ENCODE measurements around the gene ZNF430.

Gene ZNF430

GRCh38 chr19:21052902-21053301, 32.4 kb downstream of the ZNF430 start:
- no peak for ATAC-seq
- no peak for TF ChIP-seq TSHZ2 (CRISPR knock-in tag; IDR thresholded peaks at IDR 0.05)
- no peak for TF ChIP-seq SNAI2 (CRISPR knock-in tag; IDR thresholded peaks at IDR 0.05)

- no peak for ATAC-seq
- TF ChIP-seq PPARA (CRISPR knock-in tag; IDR thresholded peaks at IDR 0.05; ENCODE audit: borderline replicate concordance) (no peak), ZC3H10 (CRISPR knock-in tag; IDR thresholded peaks at IDR 0.05) (no peak)
Observed at GRCh38 chr19:21065336-21065735, 44.9 kb downstream of the ZNF430 start.

GRCh38 chr19:21082011-21082975, 61.8 kb downstream of the ZNF430 start, which contains the start of gene ZNF714:
ZNF714 (plus strand) TSS chr19:21082203; CDS start chr19:21098269, 16,066 bp downstream.
- TF ChIP-seq BACH2 (CRISPR knock-in tag; IDR thresholded peaks at IDR 0.05; ENCODE audit: borderline replicate concordance) (no peak), PPARA (CRISPR knock-in tag; IDR thresholded peaks at IDR 0.05; ENCODE audit: borderline replicate concordance) (no peak), TSHZ2 (CRISPR knock-in tag; IDR thresholded peaks at IDR 0.05) (no peak), GLIS3 (CRISPR knock-in tag; IDR thresholded peaks at IDR 0.05) (no peak), ISL1 (CRISPR knock-in tag; IDR thresholded peaks at IDR 0.05) (no peak), ZFP3 (CRISPR knock-in tag; IDR thresholded peaks at IDR 0.05) (no peak), CSRNP3 (CRISPR knock-in tag; IDR thresholded peaks at IDR 0.05) (no peak), TCF4 (CRISPR knock-in tag; IDR thresholded peaks at IDR 0.05; ENCODE audit: borderline replicate concordance) (no peak), ZFP30 (CRISPR knock-in tag; IDR thresholded peaks at IDR 0.05) (no peak), CSDC2 (CRISPR knock-in tag; IDR thresholded peaks at IDR 0.05) (no peak)
- peak; percentile 99 for ATAC-seq

- ATAC-seq = no peak
- TF ChIP-seq BACH2 (CRISPR knock-in tag; IDR thresholded peaks at IDR 0.05; ENCODE audit: borderline replicate concordance) (no peak), ZFP30 (CRISPR knock-in tag; IDR thresholded peaks at IDR 0.05) (no peak), CSRNP3 (CRISPR knock-in tag; IDR thresholded peaks at IDR 0.05) (no peak), ESRRG (CRISPR knock-in tag; IDR thresholded peaks at IDR 0.05) (no peak), PPARA (CRISPR knock-in tag; IDR thresholded peaks at IDR 0.05; ENCODE audit: borderline replicate concordance) (no peak), ZFP3 (CRISPR knock-in tag; IDR thresholded peaks at IDR 0.05) (no peak), ARNTL (CRISPR knock-in tag; IDR thresholded peaks at IDR 0.05; ENCODE audit: borderline replicate concordance, low read depth) (no peak), ZNF8 (CRISPR knock-in tag; IDR thresholded peaks at IDR 0.05) (no peak), ZNF70 (CRISPR knock-in tag; IDR thresholded peaks at IDR 0.05) (no peak), PATZ1 (CRISPR knock-in tag; IDR thresholded peaks at IDR 0.05; ENCODE audit: borderline replicate concordance) (no peak), CSDC2 (CRISPR knock-in tag; IDR thresholded peaks at IDR 0.05) (no peak), TCF4 (CRISPR knock-in tag; IDR thresholded peaks at IDR 0.05; ENCODE audit: borderline replicate concordance) (no peak), TSHZ2 (CRISPR knock-in tag; IDR thresholded peaks at IDR 0.05) (no peak), GLIS3 (CRISPR knock-in tag; IDR thresholded peaks at IDR 0.05) (no peak), ZC3H10 (CRISPR knock-in tag; IDR thresholded peaks at IDR 0.05) (no peak), RARB (CRISPR knock-in tag; IDR thresholded peaks at IDR 0.05) (no peak), OSR1 (CRISPR knock-in tag; IDR thresholded peaks at IDR 0.05) (no peak), ZNF565 (CRISPR knock-in tag; conservative IDR thresholded peaks at IDR 0.05; ENCODE audit: low read depth) (no peak), ISL1 (CRISPR knock-in tag; IDR thresholded peaks at IDR 0.05) (no peak)
Observed at GRCh38 chr19:21084343-21084742, 63.9 kb downstream of the ZNF430 start.

Measured in SK-N-SH treated with all-trans-retinoic acid at 6 μM for 48 hours (cell line).